Left renal cortex interstitium (tissue), 4 donors: ENCODE data around the gene ZNF490. TPM values are rescaled to one million over a fixed set of nuclear protein-coding genes. Genes with fewer than 3 reads are reported as not detected.

Experiments
- DNase-seq, 4 donors: peaks; one replicate each; pipeline ENCODE4 v3.0.0-alpha.2; 2013; ENCODE audit warnings: low read depth in 4 of 4, low spot score in 2 of 4, missing footprints in 1 of 4
- polyA plus RNA-seq, 4 donors: library from polyadenylated mRNA; unstranded; fragments of 120-200 nt; gene quantifications; one replicate each; pipeline ENCODE4 v1.2.1, GENCODE V29; 2013; ENCODE audit not compliant: insufficient read length in 4 of 4

ZNF490 gene
- polyA plus RNA-seq, 4 donors: 3.5 to 6.4 (median 5.7) TPM

DNA sequence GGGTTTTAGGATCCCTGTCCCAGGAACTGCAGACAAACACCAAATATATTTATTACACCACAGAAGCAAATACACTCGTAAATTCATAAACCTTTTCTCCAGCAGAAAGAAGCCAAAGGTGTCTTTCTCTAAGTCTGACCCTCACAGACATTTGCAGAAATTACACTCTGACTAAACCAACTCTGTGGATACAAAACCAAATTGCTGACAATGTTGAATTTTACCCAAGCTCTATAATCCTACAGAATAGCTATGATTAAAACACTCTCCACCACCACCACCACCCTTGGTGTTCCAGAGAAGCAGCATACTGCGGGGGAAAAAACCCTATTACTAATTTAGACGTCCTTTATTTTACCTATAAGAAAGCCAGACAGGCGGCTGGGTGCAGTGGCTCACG, 64.5 kb downstream of the ZNF490 start:
- DNase-seq: no peak

GRCh38 chr19:12545267-12545666, 65.3 kb downstream of the ZNF490 start:
- no peak for DNase-seq

- no peak for DNase-seq
These were observed 66.2 kb downstream of the ZNF490 start for GRCh38 chr19:12544401-12544876.

DNA sequence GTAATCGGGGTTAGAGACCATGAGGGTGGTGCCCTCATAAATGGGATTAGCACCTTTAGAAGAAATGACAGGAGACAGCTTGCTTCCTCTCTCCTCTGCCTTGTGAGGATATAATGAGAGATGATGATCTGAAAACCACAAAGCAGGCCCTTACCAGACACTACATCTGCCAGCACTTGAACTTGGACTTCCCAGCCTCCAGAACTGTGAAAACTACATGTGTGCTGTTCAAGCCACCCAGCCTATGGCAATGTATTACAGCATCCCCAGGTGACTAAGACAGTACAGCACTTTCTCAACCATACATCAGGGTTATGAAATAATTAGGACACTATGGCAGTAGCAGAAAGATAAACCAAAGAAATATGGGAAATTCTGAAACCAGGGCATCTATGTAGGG, 66.8 kb downstream of the ZNF490 start:
- DNase-seq: no peak

Other genes starting within 250 kb of the ZNF490 start
- 1 to 10 TPM; 5.1 to 8.6 (median 6.9) TPM for gene ZNF442, start 245.1 kb downstream of the ZNF490 start, polyA plus RNA-seq
- 1 to 10 TPM; 6.2 to 9.2 (median 7.3) TPM for gene ZNF799, start 209.5 kb downstream of the ZNF490 start, polyA plus RNA-seq
- 10 to 100 TPM in 2 of 4 donors, 1 to 10 TPM in 2; 9.2 to 12.4 (median 10.5) TPM for gene ZNF443, start 169.8 kb downstream of the ZNF490 start, polyA plus RNA-seq
- gene ZNF709, start 126.0 kb downstream of the ZNF490 start, polyA plus RNA-seq: 1 to 10 TPM; 6.6 to 9.9 (median 8.1) TPM
- gene ZNF564, start 59.3 kb downstream of the ZNF490 start, polyA plus RNA-seq: 10 to 100 TPM; 11.1 to 14.6 (median 13.4) TPM
- gene ZNF791, start 107 bp upstream of the ZNF490 start, polyA plus RNA-seq: 10 to 100 TPM; 13.7 to 26.7 (median 20.9) TPM
- gene MAN2B1, start 55.9 kb upstream of the ZNF490 start, polyA plus RNA-seq: 10 to 100 TPM; 23.6 to 35.9 (median 33.6) TPM
- 10 to 100 TPM; 12.0 to 30.5 (median 22.5) TPM for gene WDR83, start 56.0 kb upstream of the ZNF490 start, polyA plus RNA-seq
- gene DHPS, start 71.1 kb upstream of the ZNF490 start, polyA plus RNA-seq: 10 to 100 TPM; 72.6 to 98.7 (median 85.4) TPM
- gene GNG14, start 77.2 kb upstream of the ZNF490 start, polyA plus RNA-seq: under 1 TPM in 1 of 4 donors, not detected in 3; 0.49 TPM
- 10 to 100 TPM; 13.6 to 18.8 (median 16.2) TPM for gene FBXW9, start 85.8 kb upstream of the ZNF490 start, polyA plus RNA-seq
- 10 to 100 TPM; 55.5 to 98.6 (median 72.3) TPM for gene TNPO2, start 113.1 kb upstream of the ZNF490 start, polyA plus RNA-seq
- gene TRIR, start 123.9 kb upstream of the ZNF490 start, polyA plus RNA-seq: 100 to 1,000 TPM; 143 to 230 (median 189) TPM
- 100 to 1,000 TPM in 1 of 4 donors, 10 to 100 TPM in 3; 76.8 to 108 (median 91.6) TPM for gene GET3, start 126.7 kb upstream of the ZNF490 start, polyA plus RNA-seq
- under 1 TPM in 2 of 4 donors, not detected in 2; 0.13 to 0.14 TPM for gene BEST2, start 141.0 kb upstream of the ZNF490 start, polyA plus RNA-seq
- 10 to 100 TPM; 34.6 to 85.0 (median 63.2) TPM for gene HOOK2, start 164.7 kb upstream of the ZNF490 start, polyA plus RNA-seq
- 10 to 100 TPM; 15.6 to 78.0 (median 30.9) TPM for gene JUNB, start 180.7 kb upstream of the ZNF490 start, polyA plus RNA-seq
- gene PRDX2, start 191.0 kb upstream of the ZNF490 start, polyA plus RNA-seq: 100 to 1,000 TPM; 294 to 388 (median 320) TPM
- gene THSD8, start 191.3 kb upstream of the ZNF490 start, polyA plus RNA-seq: 10 to 100 TPM in 2 of 4 donors, 1 to 10 TPM in 2; 5.4 to 10.8 (median 8.0) TPM
- 10 to 100 TPM; 29.1 to 45.7 (median 35.3) TPM for gene RNASEH2A, start 195.8 kb upstream of the ZNF490 start, polyA plus RNA-seq
- gene RTBDN, start 223.8 kb upstream of the ZNF490 start, polyA plus RNA-seq: under 1 TPM in 1 of 4 donors, not detected in 3; 0.08 TPM
- 1 to 10 TPM in 3 of 4 donors, under 1 TPM in 1; 0.92 to 2.0 (median 1.3) TPM for gene MAST1, start 227.7 kb upstream of the ZNF490 start, polyA plus RNA-seq